Measurements from ENCODE around the gene TPK1. TPM values are rescaled to one million over a fixed set of nuclear protein-coding genes. Genes with fewer than 3 reads are reported as not detected.

Gene TPK1
- polyA plus RNA-seq, 1 donor from 2014 or later = 3.5 TPM

DNA sequence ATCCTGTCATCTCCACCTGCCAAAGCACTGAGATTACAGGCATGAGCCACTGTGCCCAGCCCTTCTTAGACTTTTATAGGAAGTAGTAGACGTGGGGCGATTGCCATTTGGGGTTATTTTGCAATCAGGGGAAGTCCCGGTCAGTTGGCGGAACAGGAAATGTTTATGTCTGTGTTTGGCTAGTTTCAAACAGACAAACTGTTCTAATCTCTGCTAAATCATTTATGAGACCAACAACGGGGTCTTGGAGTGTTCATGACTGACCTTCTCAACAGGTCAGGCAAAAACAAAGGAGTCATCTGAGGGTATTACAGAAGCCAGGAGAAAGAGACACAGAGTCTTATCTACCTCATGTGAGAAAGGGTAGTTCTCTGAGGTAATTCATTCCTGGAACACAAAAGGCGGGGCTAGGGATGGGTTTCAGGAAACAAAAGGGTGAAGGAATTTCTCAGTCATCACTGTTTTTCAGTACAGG, 6.6 kb upstream of the TPK1 start:
- no peaks in the 10 kb centered on the region for H3K9me3 ChIP-seq (ENCODE audit: low read length)
- H3K27me3 ChIP-seq (ENCODE audit: insufficient read depth, low read depth, low read length) = no peaks in the 10 kb centered on the region
- no peaks in the 10 kb centered on the region for H4K20me1 ChIP-seq (ENCODE audit: insufficient read depth)
- TF ChIP-seq POLR2AphosphoS5 (IDR thresholded peaks at IDR 0.05) (no peak), CTCF (IDR thresholded peaks at IDR 0.05; ENCODE audit: poor library complexity, severe bottlenecking) (no peak), TAF1 (IDR thresholded peaks at IDR 0.05; ENCODE audit: low read depth) (no peak), RAD21 (conservative IDR thresholded peaks at IDR 0.05) (no peak), MXI1 (conservative IDR thresholded peaks at IDR 0.05; ENCODE audit: poor library complexity, severe bottlenecking) (no peak), SMC3 (conservative IDR thresholded peaks at IDR 0.05; ENCODE audit: poor library complexity) (no peak), EZH2 (IDR thresholded peaks at IDR 0.05; ENCODE audit: borderline replicate concordance, insufficient read depth, low read length, poor library complexity, severe bottlenecking) (no peak), REST (IDR thresholded peaks at IDR 0.05; ENCODE audit: borderline replicate concordance) (no peak), EP300 (conservative IDR thresholded peaks at IDR 0.05; ENCODE audit: poor library complexity, severe bottlenecking) (no peak)
- H3K4me2 ChIP-seq (ENCODE audit: low read length) = no peak overlapping the region
- H3K27ac ChIP-seq (ENCODE audit: low read length) = no peak overlapping the region
- no peaks in the 10 kb centered on the region for H3K36me3 ChIP-seq (ENCODE audit: insufficient read depth, low read length)
- no peaks in the 10 kb centered on the region for H3F3A ChIP-seq (ENCODE audit: insufficient read depth, low read length, poor library complexity, severe bottlenecking)
- no peak overlapping the region for H2AFZ ChIP-seq (ENCODE audit: low read depth, low read length)
- no peaks in the 10 kb centered on the region for H3K79me2 ChIP-seq (replicated peaks; ENCODE audit: insufficient read depth, low read length)
- no peak overlapping the region for H3K9ac ChIP-seq (ENCODE audit: low read length)
- H3K4me3 ChIP-seq (ENCODE audit: low read length) = no peak overlapping the region
- no peaks in the 10 kb centered on the region for H3K9me2 ChIP-seq (ENCODE audit: insufficient read depth, low read length)

DNA sequence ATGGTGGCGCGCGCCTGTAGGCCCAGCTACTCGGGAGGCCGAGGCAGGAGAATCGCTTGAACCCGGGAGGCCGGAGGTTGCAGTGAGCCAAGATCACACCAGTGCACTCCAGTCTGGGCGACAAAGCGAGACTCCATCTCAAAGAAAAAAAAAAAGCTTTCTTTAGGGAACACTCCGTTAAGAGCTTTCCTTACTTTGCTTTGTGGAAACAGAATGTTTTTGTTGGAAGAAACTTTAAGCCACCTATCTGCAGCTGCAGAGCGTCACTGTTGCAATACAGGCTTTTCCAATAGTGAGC, 641 bp upstream of the TPK1 start:
- H3K4me3 ChIP-seq (ENCODE audit: low read length) = peak overlapping the region; percentile 83
- no peaks in the 10 kb centered on the region for H3K27me3 ChIP-seq (ENCODE audit: insufficient read depth, low read depth, low read length)
- no peaks in the 10 kb centered on the region for H3K79me2 ChIP-seq (replicated peaks; ENCODE audit: insufficient read depth, low read length)
- no peak overlapping the region for H3K27ac ChIP-seq (ENCODE audit: low read length)
- no peak overlapping the region for H3K4me2 ChIP-seq (ENCODE audit: low read length)
- no peaks in the 10 kb centered on the region for H3K9me2 ChIP-seq (ENCODE audit: insufficient read depth, low read length)
- no peaks in the 10 kb centered on the region for H4K20me1 ChIP-seq (ENCODE audit: insufficient read depth)
- no peak for TF ChIP-seq POLR2AphosphoS5 (IDR thresholded peaks at IDR 0.05)
- no peak for TF ChIP-seq CTCF (IDR thresholded peaks at IDR 0.05; ENCODE audit: poor library complexity, severe bottlenecking)
- no peak for TF ChIP-seq MXI1 (conservative IDR thresholded peaks at IDR 0.05; ENCODE audit: poor library complexity, severe bottlenecking)
- TF ChIP-seq TAF1 (IDR thresholded peaks at IDR 0.05; ENCODE audit: low read depth) = no peak
- TF ChIP-seq RAD21 (conservative IDR thresholded peaks at IDR 0.05) = no peak
- TF ChIP-seq SMC3 (conservative IDR thresholded peaks at IDR 0.05; ENCODE audit: poor library complexity) = no peak
- no peak for TF ChIP-seq EP300 (conservative IDR thresholded peaks at IDR 0.05; ENCODE audit: poor library complexity, severe bottlenecking)
- TF ChIP-seq REST (IDR thresholded peaks at IDR 0.05; ENCODE audit: borderline replicate concordance) = no peak
- no peak for TF ChIP-seq EZH2 (IDR thresholded peaks at IDR 0.05; ENCODE audit: borderline replicate concordance, insufficient read depth, low read length, poor library complexity, severe bottlenecking)
- H3K9ac ChIP-seq (ENCODE audit: low read length) = no peak overlapping the region
- H2AFZ ChIP-seq (ENCODE audit: low read depth, low read length) = no peak overlapping the region
- peaks cover 7% of the 10 kb centered on the region for H3F3A ChIP-seq (ENCODE audit: insufficient read depth, low read length, poor library complexity, severe bottlenecking)
- H3K9me3 ChIP-seq (ENCODE audit: low read length) = no peaks in the 10 kb centered on the region
- no peaks in the 10 kb centered on the region for H3K36me3 ChIP-seq (ENCODE audit: insufficient read depth, low read length)
